GM18907 (cell line): Measurements from ENCODE around the gene WASHC2C.
A peak's percentile ranks its signal among the peaks of the same experiment; 100 is the strongest.
"Not testable (repeated sequence)": the region's sequence is repeated elsewhere in the genome, so short reads cannot be mapped to it uniquely, and the experiment has no call there.

Experiments
- ATAC-seq: cut with Tn5 transposase; IDR thresholded peaks from one replicate; pipeline ENCODE4 v1.9.1; 2021; ENCODE audit warnings: mild to moderate bottlenecking, moderate library complexity; ENCODE audit not compliant: unreplicated experiment

The WASHC2C gene, protein sequence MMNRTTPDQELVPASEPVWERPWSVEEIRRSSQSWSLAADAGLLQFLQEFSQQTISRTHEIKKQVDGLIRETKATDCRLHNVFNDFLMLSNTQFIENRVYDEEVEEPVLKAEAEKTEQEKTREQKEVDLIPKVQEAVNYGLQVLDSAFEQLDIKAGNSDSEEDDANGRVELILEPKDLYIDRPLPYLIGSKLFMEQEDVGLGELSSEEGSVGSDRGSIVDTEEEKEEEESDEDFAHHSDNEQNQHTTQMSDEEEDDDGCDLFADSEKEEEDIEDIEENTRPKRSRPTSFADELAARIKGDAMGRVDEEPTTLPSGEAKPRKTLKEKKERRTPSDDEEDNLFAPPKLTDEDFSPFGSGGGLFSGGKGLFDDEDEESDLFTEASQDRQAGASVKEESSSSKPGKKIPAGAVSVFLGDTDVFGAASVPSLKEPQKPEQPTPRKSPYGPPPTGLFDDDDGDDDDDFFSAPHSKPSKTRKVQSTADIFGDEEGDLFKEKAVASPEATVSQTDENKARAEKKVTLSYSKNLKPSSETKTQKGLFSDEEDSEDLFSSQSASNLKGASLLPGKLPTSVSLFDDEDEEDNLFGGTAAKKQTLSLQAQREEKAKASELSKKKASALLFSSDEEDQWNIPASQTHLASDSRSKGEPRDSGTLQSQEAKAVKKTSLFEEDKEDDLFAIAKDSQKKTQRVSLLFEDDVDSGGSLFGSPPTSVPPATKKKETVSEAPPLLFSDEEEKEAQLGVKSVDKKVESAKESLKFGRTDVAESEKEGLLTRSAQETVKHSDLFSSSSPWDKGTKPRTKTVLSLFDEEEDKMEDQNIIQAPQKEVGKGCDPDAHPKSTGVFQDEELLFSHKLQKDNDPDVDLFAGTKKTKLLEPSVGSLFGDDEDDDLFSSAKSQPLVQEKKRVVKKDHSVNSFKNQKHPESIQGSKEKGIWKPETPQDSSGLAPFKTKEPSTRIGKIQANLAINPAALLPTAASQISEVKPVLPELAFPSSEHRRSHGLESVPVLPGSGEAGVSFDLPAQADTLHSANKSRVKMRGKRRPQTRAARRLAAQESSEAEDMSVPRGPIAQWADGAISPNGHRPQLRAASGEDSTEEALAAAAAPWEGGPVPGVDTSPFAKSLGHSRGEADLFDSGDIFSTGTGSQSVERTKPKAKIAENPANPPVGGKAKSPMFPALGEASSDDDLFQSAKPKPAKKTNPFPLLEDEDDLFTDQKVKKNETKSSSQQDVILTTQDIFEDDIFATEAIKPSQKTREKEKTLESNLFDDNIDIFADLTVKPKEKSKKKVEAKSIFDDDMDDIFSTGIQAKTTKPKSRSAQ (N-terminal part only)

DNA sequence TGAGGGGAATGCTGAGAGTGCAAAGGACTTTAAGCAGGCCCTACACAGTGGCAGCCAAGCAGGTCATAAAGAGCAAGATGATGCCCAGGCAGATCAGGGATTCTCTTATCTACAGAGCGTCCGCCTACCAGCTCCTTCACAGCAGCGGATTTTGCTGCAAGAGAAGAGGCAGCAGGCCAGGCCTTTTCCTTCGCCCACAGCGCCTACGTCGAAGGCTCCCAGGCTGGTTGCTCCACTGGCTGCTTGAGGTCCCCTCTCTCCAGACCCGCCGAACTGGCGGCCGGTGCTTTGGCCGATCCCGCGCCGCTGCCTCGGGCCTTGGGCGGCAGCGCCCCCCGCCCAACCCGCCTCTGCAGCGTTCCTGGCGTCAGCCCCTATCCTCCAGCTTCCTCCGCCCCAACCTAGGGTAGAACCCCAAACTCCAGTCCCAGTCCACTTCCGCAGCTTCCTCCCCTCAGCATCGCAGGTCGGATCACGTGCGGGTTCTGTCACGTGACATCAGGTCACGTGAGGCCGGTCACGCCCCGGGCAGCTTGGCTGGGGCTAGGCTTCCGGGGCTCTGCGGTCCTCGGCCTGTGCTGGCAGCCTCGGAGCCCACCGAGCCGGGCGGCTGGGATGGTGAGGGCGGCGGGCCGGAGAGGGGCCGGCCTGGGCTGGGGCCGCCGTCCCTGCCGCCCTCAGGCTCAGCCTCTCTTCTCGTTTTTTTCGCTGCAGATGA, at the start of gene WASHC2C:
Gene WASHC2C, plus strand, starts transcription at position 564 of the 718 bp plus-strand sequence. Its CDS starts 52 bp downstream, at position 616.
- peak; percentile 93 for ATAC-seq

DNA sequence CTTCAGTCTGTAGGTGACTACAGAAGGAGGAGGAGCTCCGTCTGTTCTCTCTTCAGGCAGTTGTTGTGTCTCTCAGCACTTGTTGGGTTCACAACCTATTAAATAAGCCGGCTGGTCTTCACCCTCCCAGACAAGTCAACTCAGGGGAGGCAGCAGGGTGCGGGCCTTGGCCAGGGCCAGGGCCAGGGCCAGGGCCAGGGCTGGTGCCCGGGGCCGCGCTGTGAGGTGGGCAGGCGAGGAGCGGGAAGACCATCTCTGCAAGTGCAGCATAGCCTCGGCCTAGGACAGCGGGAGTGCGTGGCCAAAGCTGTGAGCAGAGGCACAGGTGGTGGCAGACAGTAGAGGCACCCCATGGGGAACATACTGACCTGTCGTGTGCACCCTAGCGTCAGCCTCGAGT, 48.6 kb upstream of the WASHC2C start:
- not testable (repeated sequence) for ATAC-seq

DNA sequence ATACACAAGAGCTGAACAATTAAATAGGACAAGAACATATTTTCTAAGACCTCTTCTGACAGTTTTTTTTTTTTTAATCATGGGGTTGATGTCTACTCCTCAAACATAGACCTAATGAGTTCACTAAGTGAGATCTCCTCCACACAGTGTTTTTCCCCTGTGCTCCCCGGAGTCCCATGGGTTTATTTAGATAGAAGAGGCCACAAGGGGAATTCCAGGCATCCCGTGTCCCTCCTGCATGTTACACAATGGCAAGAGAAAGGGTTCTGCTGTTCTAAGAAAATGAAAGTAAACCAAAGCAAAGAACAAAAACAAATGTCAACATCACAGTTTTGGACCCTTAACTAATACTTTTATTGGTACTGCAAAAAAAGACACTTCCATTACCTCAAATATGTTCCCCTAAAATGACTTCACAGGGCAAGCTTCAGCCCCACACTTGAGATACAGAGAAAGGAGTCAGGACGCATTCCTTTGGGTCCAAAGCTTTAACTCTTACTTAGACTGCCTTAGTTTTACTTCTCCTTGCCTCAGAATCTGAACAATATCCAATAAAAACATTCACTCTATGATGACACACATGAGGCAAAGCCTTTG, 16.8 kb upstream of the WASHC2C start:
- ATAC-seq = peak; percentile 92

DNA sequence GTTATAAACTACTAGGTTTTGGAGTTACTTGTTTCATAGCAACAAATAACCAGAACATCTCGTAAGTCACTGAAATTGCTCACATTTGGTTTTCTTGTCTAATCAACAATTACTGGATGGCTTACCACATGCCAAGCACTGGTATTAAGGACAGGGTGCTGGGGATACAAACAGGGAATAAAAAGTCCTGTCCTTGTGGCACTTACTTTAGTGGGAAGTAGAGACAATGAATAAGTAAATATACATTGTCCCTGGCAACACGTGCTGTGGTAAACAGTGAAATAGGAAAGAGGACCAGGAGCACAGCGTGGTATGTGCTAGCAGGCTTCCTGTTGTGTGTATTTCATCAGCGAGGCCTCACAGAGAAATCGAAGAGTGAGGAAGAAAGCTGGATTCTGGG, 15.8 kb upstream of the WASHC2C start:
- ATAC-seq = not testable (repeated sequence)

DNA sequence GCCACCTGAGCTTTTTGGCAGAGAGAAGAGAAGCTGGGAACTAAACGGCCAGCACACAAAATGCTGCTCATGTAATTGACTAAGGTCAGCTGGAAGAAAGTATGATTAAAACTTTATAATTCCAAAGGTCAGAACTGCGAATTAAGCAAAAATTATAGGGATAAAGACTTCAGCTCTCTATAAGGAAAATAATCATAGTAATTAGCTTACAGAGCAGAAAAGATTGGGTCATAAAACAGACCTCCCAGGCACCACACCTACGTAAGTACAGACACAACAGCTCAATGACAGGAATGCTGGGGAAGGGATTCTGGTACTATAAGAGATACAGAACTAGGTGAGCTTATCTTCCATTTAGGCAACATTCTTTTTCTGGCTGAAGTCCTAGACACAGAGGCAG, 10.0 kb upstream of the WASHC2C start:
- ATAC-seq = not testable (repeated sequence)

DNA sequence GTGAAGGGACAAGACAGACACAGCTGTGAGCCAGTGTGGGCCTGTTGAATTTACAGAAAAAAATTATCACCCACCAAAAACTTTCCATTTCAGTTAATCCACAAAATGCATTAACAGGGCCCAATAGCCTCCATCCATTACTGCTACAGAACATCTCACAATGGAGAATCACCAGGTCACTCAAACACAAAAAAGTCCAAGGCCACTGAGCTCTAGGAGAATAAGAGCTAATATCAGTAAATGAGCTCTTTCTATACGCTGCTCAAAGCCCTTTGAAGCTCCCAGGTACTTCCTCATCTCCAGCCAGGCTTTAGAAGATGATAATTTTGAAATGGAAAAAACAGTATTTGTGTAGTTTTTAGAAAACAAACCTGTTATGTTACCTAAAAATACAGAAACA, 9.4 kb upstream of the WASHC2C start:
- not testable (repeated sequence) for ATAC-seq

DNA sequence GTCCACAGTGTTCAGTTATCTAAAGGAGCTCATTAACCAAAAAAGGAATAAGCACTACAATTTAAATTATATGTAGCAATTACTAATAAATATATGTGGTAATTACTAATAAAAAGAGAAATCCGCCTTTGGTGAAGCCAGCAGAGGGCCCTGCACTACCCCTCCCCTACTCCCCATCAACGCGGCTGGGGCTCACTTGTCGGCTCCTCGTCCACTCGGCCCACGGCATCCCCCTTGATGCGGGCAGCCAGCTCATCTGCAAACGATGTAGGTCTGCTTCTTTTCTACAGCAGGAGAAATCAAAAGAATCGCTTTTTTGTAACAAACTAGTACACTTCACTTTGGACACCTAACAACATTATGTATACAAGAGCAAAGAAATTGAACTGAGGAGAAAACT, 5.6 kb upstream of the WASHC2C start:
- not testable (repeated sequence) for ATAC-seq

DNA sequence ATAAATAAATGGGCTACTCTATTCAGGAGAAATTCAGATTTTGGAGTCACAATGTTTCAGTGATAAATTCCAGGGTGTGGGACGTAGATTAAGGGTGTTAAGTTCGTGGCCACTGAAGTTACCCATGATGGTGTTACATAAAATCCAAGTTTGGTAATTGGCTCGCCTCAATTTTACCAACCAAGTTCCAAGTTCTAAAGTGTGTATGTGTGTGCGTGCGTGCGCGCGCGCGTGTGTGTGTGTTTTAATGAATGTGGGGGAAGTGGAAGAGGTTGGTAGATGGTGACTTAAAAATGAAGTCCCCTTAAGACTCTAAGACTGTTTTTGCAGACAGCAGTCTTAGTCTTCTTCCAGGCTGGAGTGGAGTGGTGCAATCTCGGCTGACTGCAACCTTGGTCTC, 3.2 kb upstream of the WASHC2C start:
- not testable (repeated sequence) for ATAC-seq

DNA sequence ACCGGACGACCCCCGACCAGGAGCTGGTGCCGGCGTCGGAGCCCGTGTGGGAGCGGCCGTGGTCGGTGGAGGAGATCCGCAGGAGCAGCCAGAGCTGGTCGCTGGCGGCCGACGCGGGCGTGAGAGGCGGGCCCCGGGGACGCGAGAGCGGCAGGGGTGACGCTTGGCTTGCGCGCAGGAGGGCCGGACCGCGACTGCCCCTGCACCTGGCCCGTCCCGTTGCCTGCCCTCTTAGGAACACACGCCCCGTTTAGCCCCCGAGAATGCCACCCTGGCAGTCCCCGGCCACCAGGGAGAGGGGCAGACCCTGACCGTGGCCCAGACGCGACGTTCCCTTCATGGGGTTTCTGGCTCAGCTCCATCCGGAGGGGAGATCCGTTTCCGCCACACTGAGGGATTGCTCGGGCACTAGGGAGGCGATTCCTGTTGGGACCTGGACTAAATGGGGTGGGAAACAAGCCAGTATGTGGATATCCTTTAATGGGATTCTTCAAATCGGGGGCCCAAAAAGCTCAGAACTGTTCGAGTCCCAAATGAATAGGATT, 427 bp downstream of the WASHC2C start:
- ATAC-seq = peak; percentile 73

DNA sequence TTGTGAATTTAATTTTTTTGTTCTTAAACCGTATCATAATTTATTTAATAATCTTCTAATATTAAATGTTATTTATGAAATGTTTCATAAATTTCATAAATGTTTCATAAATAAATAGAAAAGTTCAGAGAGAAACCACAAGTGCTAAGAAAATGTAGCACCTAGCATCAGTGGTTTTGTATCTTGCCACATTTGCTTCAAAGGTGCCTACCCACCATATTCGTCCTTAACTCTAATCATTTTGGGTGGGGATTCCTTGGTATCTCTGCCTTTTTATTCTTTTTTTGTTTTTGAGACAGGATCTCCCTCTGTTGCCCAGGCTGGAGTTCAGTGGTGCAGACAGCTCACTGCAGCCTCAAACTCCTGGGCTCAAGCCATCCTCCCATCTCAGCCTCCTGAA, 7.4 kb downstream of the WASHC2C start:
- ATAC-seq = not testable (repeated sequence)

DNA sequence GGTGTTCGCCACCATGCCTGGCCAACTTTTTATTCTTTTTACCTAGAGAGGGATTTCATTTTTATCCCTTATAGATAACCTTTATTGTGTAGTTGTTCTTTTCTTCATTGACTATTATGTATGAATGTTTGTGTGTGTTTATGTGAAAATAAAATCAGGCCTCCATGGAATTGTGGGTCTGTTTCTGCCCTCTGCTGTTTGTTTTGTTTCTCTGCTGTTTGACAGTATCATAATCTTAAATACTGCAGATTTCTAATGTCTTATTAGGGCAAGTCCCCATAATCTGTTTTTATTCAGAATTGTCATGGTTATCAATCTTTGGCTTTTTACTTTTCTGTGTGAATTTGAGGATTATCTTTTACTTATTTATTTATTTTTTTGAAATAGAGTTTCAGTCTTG, 7.8 kb downstream of the WASHC2C start:
- not testable (repeated sequence) for ATAC-seq

DNA sequence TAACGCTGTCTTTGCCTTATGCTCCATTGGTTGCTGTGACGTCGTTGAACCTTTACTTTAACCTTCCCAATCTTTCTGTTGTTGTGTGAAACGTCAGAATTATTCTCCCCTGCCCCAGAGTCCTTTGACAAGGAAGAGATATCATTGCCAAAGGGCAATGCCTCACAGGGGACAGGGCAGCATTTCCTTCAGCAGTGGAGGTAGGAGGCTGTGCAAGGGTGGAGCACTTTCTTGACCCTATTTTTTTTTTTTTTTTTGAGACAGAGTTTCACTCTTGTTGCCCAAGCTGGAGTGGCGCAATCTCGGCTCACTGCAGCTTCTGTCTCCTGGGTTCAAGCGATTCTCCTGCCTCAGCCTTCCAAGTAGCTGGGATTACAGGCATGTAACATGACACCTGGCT, 14.5 kb downstream of the WASHC2C start:
- ATAC-seq = not testable (repeated sequence)

DNA sequence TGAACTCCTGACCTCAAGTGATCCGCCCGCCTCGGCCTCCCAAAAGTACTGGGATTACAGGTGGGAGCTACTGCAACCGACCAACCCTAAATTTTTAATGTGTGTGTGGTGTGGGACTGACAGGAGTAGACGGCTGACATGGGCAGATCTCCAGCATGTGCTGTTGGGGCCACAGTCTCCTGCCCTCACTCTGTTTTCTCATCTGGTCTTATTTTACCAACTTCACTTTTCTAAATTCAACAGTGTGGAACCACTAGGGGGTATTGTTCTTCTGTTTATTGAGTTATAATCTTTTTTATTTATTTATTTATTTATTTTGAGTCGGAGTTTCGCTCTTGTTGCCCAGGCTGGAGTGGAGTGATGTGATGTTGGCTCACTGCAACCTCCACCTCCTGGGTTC, 14.9 kb downstream of the WASHC2C start:
- ATAC-seq = not testable (repeated sequence)

DNA sequence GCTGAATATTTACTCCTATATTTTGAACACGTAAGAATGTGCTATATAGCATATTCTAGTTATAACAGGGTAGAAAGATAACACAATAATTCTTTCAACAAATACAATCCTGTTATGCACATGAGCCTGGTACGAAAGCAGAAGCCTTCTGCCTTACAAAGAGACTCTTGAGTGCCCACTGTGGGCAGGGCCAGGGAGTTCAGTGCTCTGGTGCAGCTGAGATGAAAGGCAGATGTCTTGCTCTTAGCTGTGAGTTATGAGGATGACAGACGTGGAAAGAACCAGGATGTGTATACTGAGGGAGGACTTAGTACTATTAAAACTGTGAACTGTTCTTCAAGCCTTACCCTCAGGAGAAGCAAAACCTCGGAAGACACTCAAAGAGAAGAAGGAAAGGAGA, 24.1 kb downstream of the WASHC2C start:
- not testable (repeated sequence) for ATAC-seq

DNA sequence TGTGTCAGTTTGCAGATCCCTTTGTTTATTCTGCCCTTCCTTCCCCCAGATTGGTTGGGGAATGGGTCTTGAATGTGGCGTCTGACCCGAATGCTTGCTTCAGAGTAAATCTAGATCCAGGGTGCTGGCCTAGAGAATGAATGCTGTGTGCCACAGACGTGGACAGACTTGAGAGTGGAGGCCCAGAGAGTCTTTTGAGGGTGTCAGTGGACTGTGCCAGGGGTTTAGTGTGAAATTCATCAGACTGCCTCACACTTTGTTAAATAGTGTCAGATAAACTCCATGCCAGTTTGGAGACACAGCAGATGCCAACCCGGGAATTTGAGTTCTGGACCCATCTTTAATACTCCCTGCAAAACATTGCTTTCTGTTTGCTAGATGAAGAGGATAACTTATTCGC, 25.1 kb downstream of the WASHC2C start:
- ATAC-seq = not testable (repeated sequence)

DNA sequence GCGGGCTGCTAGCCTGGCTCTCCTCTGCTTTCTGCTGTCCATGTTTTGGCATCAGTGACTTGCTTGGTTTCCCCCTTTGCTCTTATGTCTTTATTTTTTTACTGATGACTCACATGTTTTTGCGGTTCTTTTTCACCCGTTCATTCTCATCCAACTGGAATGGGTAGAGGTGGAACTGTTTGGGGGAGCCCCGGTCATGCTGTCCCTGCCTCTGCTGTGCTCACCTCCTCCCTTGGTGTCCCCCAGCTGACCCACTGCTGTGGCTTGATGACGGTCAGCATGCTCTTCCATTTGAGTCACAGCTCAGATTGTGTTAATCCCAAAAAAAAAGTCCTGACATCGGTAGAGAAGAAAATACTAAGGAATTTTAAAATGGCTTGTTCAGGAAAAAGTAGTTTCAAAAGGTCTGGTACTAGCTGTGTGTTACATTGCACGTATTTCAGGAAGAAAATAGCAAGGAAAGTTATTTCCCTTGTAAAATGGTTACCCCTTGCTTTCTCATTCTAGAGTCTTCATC, 27.0 kb downstream of the WASHC2C start:
- ATAC-seq = not testable (repeated sequence)

DNA sequence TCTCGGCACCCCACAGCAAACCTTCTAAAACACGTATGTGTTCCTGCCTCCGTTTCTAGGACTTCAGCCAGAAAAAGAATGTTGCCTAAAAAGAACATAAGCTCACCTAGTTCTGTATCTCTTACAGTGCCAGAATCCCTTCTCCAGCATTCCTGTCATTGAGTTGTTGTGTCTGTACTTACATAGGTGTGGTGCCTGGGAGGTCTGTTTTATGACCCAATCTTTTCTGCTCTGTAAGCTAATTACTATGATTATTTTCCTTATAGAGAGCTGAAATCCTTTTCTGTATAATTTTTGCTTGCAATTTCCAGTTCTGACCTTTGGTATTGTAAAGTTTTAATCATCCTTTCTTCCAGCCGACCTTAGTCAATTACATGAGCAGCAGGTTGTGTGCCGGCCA, 28.0 kb downstream of the WASHC2C start:
- not testable (repeated sequence) for ATAC-seq

DNA sequence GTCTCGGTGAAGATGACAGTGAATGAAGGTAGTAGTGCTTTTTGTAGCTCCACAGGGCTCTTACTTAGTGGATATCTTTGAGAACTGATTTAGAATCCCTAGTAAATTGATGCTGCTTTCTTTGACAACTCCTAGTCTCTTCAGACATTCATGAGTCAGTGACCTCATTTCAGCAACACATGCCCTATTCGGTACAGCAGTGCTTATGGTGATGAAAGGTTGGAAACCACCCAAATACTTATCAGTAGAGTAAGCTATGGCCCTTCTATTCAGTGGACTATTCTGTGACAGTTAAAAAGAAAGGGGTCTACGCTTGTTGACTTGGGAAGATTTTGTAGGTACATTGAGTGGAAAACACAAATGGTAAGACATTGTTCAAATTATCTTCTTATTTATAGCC, 29.0 kb downstream of the WASHC2C start:
- ATAC-seq = not testable (repeated sequence)
